ENCODE results near the gene PAF1. TPM values are rescaled to one million over a fixed set of nuclear protein-coding genes. Genes with fewer than 3 reads are reported as not detected.

PAF1 gene
- total RNA-seq, 1 donor = 33.2 TPM

- peak overlapping the region; percentile 88 for H3K4me3 ChIP-seq (ENCODE audit: low read depth, low read length)
- no peak for DNase-seq (ENCODE audit: low read depth)
- TF ChIP-seq, protein P1, sequence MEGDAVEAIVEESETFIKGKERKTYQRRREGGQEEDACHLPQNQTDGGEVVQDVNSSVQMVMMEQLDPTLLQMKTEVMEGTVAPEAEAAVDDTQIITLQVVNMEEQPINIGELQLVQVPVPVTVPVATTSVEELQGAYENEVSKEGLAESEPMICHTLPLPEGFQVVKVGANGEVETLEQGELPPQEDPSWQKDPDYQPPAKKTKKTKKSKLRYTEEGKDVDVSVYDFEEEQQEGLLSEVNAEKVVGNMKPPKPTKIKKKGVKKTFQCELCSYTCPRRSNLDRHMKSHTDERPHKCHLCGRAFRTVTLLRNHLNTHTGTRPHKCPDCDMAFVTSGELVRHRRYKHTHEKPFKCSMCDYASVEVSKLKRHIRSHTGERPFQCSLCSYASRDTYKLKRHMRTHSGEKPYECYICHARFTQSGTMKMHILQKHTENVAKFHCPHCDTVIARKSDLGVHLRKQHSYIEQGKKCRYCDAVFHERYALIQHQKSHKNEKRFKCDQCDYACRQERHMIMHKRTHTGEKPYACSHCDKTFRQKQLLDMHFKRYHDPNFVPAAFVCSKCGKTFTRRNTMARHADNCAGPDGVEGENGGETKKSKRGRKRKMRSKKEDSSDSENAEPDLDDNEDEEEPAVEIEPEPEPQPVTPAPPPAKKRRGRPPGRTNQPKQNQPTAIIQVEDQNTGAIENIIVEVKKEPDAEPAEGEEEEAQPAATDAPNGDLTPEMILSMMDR (IDR thresholded peaks at IDR 0.05; ENCODE audit: insufficient read depth, low read depth, low read length) = no peak
Observed at GRCh38 chr19:39405958-39406655, 15.2 kb upstream of the PAF1 start.

DNA sequence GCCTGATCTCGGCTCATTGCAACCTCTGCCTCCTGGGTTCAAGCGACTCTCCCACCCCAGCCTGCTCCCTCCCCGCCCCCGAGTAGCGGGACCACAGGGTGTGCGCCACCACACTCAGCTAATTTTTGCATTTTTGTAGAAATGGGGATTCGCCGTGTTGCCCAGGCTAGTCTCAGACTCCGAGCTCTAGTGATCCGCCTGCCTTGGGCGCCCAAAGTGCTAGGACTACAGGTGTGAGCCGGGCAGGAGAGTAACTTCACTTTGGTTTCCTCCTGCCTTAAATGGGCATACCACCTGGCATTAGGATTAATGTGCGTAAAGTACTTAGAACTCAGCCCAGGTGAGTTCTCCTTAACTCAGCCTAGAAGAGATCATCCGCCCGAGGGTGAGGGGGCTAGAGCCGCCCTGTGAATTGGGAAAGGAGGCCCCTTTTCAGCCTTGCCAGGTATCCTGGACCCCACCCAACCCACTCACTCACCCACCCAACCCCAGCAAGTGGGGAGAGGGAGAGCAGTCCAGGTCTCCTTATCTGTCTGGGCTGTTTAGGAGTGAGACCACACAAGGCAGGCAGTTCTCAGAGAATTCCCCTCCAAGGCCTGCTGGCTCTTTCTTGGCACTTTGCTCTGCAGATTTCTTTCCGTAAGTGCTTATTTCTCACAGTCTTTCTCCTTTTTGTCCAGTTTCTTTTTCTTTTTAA lies 14.5 kb upstream of the PAF1 start:
- H3K4me3 ChIP-seq (ENCODE audit: low read depth, low read length) = no peak overlapping the region
- TF ChIP-seq, protein P1 (IDR thresholded peaks at IDR 0.05; ENCODE audit: insufficient read depth, low read depth, low read length) = no peak
- no peak for DNase-seq (ENCODE audit: low read depth)

DNA sequence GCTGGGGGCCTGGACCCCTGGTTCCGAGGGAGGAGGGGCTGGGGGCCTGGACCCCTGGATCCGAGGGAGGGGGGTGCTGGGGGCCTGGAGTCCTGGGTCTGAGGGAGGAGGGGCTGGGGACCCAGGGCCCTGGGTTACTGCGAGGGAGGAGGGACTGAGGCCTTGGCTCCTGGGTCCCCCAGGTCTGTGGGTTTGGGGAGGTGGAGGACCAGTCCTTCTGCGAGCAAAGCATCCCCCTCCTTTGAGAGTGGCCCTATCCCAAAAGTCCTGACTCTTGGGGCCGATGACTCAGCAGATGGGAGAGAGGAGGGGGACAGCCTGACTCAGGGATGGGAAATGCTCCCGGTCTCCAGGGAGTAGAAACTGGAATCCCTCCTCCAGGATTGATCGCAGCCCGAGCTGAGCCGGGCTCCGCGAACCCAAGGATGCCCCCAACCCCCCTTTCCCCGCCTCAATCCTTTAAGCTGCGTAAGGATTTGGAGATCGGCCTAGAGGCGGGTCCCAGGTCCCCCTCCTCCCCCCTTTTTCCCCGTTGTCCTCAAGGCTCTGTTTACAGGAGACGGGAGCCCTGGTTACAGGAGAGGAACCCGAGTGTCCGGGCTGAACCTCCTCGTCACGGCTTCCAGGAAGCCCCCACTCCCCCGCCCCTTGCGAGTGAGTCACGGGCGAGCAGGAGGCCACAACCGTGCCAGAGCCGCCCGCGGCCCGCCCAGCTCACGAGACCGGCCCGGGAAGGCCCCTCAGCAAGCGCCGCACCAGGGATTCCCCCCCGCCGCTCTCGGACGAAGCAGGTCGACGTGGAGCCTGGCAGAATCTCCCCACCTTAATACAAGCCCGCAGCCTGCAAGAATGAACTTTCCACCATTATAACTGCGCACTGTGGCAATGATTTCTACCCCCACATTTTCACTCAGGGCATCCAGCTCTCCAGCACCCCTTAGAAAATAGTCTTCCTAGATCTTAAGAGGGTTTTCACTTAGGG lies 12.7 kb upstream of the PAF1 start:
- TF ChIP-seq, protein P1 (IDR thresholded peaks at IDR 0.05; ENCODE audit: insufficient read depth, low read depth, low read length) = no peak
- peak overlapping the region; percentile 44 for H3K4me3 ChIP-seq (ENCODE audit: low read depth, low read length)
- peak; percentile 100 for DNase-seq (ENCODE audit: low read depth)

- TF ChIP-seq, protein P1 (IDR thresholded peaks at IDR 0.05; ENCODE audit: insufficient read depth, low read depth, low read length) = no peak
- DNase-seq (ENCODE audit: low read depth) = peak; percentile 94
- peak overlapping the region; percentile 44 for H3K4me3 ChIP-seq (ENCODE audit: low read depth, low read length)
Observed at GRCh38 chr19:39402346-39403300, 11.7 kb upstream of the PAF1 start.

DNA sequence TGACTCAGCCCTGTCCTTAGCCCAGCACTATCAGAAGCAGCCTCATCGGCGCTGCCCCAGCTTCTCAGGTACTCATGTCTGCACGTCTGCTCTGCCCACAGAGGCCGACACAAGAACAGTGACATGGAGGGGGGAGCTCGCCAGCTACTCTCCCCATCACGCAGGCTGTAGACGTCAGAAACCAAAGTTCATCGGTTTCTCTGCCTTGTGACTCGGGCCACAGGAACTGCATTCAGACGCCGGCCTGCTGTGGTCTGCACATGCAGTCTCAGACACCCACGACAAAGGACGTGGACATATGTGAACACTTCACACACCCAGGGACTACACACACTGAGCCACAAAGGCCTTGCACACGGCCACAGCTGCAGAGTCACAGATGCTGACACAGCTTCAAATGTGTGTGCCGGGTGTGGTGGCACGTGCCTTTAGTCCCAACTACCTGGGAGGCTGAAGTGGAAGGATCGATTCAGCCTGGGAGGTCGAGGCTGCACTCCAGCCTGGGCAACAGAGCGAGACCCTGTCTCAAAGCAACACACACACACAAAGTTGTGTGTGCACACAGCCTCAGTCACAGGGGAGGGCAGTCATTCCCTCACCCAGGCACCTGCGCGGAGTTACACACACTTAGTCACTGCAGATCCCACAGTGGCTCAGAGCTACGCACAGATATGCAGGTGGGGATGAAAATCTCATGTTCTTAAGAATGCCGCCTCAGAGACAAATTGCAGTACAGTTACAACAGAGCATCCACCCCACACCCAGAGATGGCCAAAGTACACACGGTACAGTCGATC lies 10.8 kb upstream of the PAF1 start:
- H3K4me3 ChIP-seq (ENCODE audit: low read depth, low read length) = no peak overlapping the region
- TF ChIP-seq, protein P1 (IDR thresholded peaks at IDR 0.05; ENCODE audit: insufficient read depth, low read depth, low read length) = no peak
- peak; percentile 85 for DNase-seq (ENCODE audit: low read depth)

Data from fibroblast of villous mesenchyme (primary cell).